LoVo (cell line): ENCODE measurements around the gene DLGAP1.

Experiments
- DNase-seq: peaks from one replicate; pipeline ENCODE4 v3.0.0-alpha.2; 2016; ENCODE audit warnings: low spot score

The DLGAP1 gene

GRCh38 chr18:3891245-3891644 is 563.9 kb downstream of the DLGAP1 start:
- DNase-seq: no peak

- no peak for DNase-seq
Measured at GRCh38 chr18:3889803-3890202, 565.3 kb downstream of the DLGAP1 start.

- no peak for DNase-seq
Measured at GRCh38 chr18:3889121-3889520, 566.0 kb downstream of the DLGAP1 start.

- DNase-seq: no peak
Measured at GRCh38 chr18:3886575-3887322, 568.4 kb downstream of the DLGAP1 start.

- DNase-seq: no peak
Measured at GRCh38 chr18:3885209-3885792, 569.8 kb downstream of the DLGAP1 start.

GRCh38 chr18:3879836-3880120 is 575.3 kb downstream of the DLGAP1 start:
- no peak for DNase-seq

- no peak for DNase-seq
Measured at GRCh38 chr18:3879114-3879835, 575.8 kb downstream of the DLGAP1 start.

GRCh38 chr18:3878401-3878800 is 576.7 kb downstream of the DLGAP1 start:
- no peak for DNase-seq

GRCh38 chr18:3877678-3878077 is 577.4 kb downstream of the DLGAP1 start:
- DNase-seq: no peak

- DNase-seq: no peak
Measured at GRCh38 chr18:3875961-3876360, 579.1 kb downstream of the DLGAP1 start.

GRCh38 chr18:3875376-3875775 is 579.7 kb downstream of the DLGAP1 start:
- no peak for DNase-seq

- no peak for DNase-seq
Measured at GRCh38 chr18:3874581-3874980, 580.5 kb downstream of the DLGAP1 start.

GRCh38 chr18:3874125-3874524 is 581.0 kb downstream of the DLGAP1 start:
- DNase-seq: no peak

- no peak for DNase-seq
Measured at GRCh38 chr18:3873698-3874097, 581.4 kb downstream of the DLGAP1 start.

GRCh38 chr18:3873211-3873610 is 581.9 kb downstream of the DLGAP1 start:
- DNase-seq: no peak

GRCh38 chr18:3872641-3873040 is 582.5 kb downstream of the DLGAP1 start:
- DNase-seq: no peak

- no peak for DNase-seq
Measured at GRCh38 chr18:3871687-3872086, 583.4 kb downstream of the DLGAP1 start.

- DNase-seq: no peak
Measured at GRCh38 chr18:3870914-3871313, 584.2 kb downstream of the DLGAP1 start.

GRCh38 chr18:3869848-3870247 is 585.3 kb downstream of the DLGAP1 start:
- peak; percentile 65 for DNase-seq

- no peak for DNase-seq
Measured at GRCh38 chr18:3867864-3868311, 587.2 kb downstream of the DLGAP1 start.

GRCh38 chr18:3867236-3867635 is 587.9 kb downstream of the DLGAP1 start:
- no peak for DNase-seq

- no peak for DNase-seq
Measured at GRCh38 chr18:3864669-3865298, 590.3 kb downstream of the DLGAP1 start.

GRCh38 chr18:3863593-3863992 is 591.5 kb downstream of the DLGAP1 start:
- no peak for DNase-seq
